Myocyte (in vitro differentiated cells): ENCODE measurements around the gene KNCN. TPM values are rescaled to one million over a fixed set of nuclear protein-coding genes. Genes with fewer than 3 reads are reported as not detected.

Source experiments
- DNase-seq: peaks from one replicate; pipeline ENCODE4 v3.0.0-alpha.2; 2012; ENCODE audit warnings: low read depth
- total RNA-seq: library from RNA; depleted of rRNA; stranded (reverse); fragments of >200 nt; gene quantifications from 2 replicates; pipeline ENCODE4 v1.2.3, GENCODE V29; 2014

The KNCN gene
- total RNA-seq, 1 donor from 2014 or later: not detected

- DNase-seq: no peak
These were observed 17.7 kb upstream of the KNCN start for GRCh38 chr1:46569116-46569515.

- DNase-seq: no peak
These were observed 17.0 kb upstream of the KNCN start for GRCh38 chr1:46568461-46568891.

GRCh38 chr1:46563341-46563740 is 11.9 kb upstream of the KNCN start:
- DNase-seq: no peak

GRCh38 chr1:46562498-46562897 is 11.1 kb upstream of the KNCN start:
- DNase-seq: no peak

DNA sequence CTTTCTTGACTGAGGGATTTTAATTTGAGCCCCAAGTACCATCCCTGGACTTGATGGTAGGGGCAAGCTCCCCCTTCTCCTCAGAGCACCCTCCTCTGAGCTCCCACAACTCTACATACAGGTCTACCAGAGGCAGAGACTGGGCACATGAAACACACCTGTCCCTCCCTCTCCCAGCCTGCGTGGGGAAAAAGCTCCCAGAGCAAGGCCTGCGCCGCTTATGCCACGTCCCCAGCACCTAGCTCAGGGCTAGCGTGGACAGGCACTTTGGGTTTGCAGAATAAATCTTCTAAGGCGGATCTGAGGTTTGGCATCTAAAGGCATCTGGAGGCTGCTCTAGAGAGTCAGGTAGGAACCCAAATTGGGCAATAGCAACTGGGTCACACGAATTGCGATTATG is 7.5 kb upstream of the KNCN start:
- no peak for DNase-seq

DNA sequence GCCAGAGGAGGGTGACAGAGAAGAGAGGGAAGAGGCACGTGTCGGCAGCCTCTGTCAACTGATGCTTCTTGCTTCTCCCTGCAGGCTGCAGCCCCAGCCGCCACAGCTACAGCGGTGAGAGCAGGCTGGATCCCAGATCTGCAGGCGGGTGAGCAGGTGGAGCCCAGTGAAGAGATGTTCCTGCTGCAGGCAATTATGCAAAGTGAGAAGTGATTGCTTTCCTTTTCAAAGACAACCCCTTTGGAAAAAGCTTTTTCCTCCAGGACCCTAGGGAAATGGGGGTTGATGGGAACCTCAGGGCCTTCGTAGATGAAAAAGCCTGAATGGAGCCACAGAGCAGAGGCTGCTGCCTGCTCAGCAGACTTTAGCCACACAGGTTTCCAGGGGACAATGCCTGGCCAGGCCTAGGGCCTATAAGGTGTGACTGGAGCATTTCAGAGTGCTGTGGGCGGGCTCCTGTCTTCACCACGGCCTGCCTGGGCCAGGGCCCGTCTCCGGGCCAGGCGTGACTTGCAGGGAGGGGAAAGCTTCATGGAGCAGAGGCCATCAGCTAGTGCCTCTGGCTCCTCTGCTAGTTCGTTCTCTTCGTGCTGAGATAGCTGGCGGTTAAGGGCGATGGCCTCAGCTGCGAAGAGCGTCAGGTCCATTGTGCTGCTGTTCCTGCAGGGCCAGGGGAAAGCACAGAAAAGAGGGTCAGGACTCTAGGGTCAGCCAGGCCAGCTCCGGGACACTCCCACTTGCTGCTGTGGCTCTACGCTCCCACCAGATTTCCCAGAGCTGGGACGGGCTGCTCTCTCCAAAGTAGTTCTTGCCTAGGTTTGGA is 6.9 kb upstream of the KNCN start:
- no peak for DNase-seq

GRCh38 chr1:46557403-46557802 is 6.0 kb upstream of the KNCN start:
- no peak for DNase-seq

DNA sequence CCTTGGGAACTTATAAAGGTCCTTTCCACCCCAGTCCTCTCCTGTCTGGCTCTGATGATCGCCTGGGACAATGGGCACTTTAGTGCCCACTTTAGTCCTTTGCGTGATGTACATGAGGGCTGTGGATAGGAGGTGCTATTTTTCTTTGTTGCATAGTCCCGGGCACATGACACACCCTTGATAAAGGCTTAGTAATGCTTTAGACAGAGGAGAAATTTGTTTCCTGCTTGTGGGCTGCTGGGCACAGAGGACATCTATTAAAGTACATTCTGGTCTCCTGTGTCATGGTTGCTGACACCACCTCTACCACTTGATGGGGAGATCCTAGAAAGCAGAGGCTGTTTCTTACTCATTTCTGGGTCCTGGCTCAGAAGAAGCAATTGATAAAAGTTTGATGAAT is 5.4 kb upstream of the KNCN start:
- DNase-seq: peak; percentile 62

DNA sequence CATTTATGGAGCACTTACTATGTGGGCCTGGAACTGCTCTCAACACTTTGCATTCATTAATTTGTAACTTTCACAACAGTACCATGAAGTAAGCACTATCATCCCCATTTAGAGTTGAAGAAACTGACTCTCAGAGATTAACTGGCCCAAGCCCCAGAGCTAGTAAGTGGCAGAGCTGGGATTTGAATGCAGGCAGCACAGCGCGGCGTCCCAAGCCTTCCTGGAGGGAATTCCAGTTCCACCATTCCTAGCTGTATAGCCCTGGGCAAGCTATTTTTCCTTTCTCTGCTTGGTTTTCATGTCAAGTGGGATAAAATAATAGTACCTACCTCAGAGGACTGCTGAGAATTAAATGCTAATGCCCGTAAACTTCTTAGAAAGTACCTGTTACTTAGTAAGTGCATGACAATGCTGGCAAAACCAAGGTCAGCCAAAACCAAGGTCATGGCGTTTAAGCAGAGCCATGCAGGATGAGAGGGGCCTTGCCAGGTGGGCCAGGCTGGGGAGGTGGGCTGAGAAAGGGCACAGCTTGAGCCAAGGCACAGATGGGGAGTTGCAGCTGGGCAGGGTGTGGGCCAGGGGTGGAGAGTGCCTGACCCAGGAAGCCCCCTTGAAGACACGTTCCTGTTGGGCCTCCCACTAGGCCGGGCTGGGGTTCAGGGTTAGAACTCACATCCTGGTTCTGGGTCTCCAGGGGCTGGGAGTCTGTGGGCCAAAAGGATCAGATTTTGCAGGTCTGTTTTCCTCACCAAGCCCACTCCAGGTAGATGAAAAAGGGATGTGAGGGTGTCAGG is 4.6 kb upstream of the KNCN start:
- no peak for DNase-seq

- DNase-seq: no peak
These were observed 3.3 kb upstream of the KNCN start for GRCh38 chr1:46554597-46555381.

- DNase-seq: no peak
These were observed 2.8 kb upstream of the KNCN start for GRCh38 chr1:46554236-46554596.

- DNase-seq: no peak
These were observed 2.1 kb upstream of the KNCN start for GRCh38 chr1:46553506-46553905.

DNA sequence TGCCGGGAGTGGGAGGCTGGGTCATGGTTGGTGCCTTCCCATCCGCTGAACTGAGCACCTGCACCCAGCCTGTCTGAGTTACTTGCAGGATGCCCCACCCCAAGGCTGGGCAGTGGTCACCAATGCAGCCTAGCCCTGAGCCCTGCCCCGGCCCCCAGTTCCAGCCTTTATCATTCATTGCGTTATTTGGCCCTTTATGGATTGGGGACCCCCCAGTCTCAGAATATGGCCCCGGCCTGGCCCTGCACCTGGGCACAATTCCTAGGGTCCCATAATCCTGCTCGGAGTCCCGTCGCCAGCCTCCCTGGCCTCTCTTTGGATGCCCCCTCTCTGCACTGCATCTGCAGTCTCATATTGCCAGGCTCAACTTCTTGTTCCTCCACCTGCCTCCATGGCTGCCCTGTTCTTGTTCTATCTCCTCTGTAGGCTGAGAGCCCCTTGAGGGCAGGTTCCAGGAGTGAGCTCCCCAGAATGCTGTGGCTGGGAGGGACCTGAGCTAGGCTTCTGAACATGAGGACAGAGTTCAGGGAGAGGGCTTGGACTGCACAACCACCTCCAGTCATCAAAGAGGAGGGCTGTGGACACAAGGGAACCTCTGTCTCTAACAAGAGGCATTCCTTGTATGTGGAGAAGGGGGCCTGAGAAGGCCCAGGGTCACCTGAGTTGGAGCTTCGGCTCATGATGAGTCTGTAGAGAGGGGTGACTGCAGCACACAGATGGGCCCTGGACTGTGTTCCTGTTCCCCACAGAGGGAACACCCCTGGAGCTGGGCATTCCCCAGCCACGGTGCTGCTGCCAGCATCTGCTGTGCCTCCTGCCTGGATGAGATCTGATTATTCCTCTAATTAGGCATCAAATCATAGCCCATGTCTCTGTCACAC is 1.1 kb upstream of the KNCN start:
- no peak for DNase-seq

GRCh38 chr1:46550751-46551231 is 656 bp downstream of the KNCN start:
- DNase-seq: peak; percentile 53

DNA sequence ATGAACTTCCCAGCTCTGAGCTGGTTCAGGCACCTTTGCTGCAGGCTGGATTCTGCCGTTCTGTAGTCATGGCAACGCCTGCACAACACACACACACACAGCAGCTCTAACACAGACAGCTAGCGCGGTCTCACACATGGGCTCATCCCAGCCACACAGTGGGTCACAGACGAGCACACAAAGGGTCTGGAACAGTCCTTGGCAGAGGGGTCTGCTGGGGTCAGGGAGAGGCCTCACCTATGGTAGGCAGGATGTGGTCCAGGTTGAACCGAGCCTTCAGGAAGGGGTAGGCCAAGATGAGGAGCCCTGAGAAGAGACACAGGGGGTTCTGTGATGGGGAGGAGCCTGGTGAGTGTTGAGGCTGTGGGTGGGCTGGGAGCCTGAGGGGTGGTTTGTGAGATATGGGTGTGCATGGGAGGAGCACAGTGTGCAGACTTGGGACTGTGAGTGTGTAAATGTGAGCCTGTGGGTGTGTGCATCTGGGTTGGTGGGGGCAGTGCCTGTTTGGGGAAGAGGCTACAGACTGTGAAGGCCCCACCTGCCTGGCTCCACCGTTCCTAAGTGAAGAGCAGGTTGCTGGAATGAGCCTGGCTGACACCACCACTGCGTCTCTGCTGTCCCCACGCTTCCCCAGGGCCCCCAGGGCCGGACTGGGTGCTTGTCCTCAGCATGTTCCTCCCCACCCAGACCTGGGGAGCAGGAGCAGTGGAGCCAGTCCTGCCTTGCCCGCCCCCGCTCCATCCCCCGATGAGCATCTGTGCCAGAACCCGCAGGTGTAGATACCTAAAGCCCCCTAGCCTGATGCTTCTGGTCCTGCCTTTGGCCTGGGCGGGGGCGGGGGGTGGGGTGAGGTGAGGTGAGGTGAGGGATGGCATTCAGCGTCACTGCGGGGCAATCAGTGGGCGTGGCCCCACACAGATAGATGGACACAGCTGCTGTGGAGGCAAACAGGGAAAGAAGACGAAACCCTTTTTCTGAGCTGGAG is 1.5 kb downstream of the KNCN start:
- DNase-seq: no peak

GRCh38 chr1:46547481-46548383 is 3.7 kb downstream of the KNCN start:
- DNase-seq: peak; percentile 57

DNA sequence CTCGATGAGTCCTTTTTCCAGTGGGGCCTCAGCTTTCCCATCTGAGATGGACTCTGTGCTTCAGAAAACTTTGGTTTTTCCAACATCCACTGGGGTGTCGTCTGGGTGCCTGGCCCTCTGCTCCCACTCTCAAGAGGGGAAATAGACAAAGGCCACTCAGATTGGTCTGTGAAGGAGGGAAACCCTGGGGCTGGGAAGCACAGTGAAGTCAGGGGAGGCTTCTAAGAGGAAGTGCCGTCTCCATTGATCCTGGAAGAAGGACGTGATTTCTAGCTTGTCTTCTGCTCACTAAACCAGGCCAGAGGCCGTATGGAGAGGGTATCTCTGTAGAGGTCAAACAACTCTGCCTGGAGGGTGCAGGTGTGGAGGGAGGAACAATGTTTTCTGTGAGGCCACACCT is 5.2 kb downstream of the KNCN start:
- no peak for DNase-seq

DNA sequence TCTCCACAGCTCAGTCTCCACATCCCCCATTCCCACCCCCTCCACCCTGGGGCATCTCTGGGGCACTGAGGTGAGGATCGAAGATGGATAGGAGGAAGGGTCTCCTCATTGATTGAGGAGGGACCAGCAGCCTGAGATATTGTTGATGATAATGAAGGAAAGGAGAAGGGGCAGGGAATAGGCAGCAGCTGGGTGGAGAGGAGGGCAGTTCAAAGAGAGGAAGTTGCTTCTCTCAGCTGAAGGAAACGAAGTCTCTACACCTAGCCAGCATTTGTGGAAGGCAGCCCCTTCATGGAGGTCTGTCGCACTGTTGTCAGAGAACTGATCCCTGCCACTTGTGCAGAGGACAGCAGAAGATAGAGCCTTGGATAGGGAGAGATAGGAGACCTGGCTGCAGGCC is 5.7 kb downstream of the KNCN start:
- DNase-seq: no peak
